A549 (cell line): Measurements from ENCODE around the gene NTHL1. TPM values are rescaled to one million over a fixed set of nuclear protein-coding genes. Genes with fewer than 3 reads are reported as not detected.
"Not testable (repeated sequence)": the region's sequence is repeated elsewhere in the genome, so short reads cannot be mapped to it uniquely, and the experiment has no call there.

Experiments
- ATAC-seq, 2 experiments: fragments of 200-7000 bp in 1 of 2; fragments of >200 bp in 1 of 2; cut with Nextera tagmentation in 1 of 2; cut with Tn5 transposase in 1 of 2; 3 replicates each; pipeline versions ENCODE4 v1.8.0 to v1.9.1; 2018 to 2020; ENCODE audit warnings: mild to moderate bottlenecking in 1 of 2, moderate library complexity in 1 of 2
- CTCF ChIA-PET: fragments of 300-600 bp; sonication (Branson Sonifier 250); formaldehyde crosslinking; extraction: SDS; loops from one replicate; lab custom pipeline; 2021; ENCODE audit warnings: antibody characterized with exemption, inconsistent platforms; lab: Yijun Ruan, JAX
- POLR2A ChIA-PET: fragments of 350-600 bp; formaldehyde crosslinking; extraction: SDS; loops from one replicate; lab custom pipeline; 2021; ENCODE audit warnings: antibody characterized with exemption, inconsistent platforms; lab: Yijun Ruan, JAX
- DNase-seq, 2 experiments: peaks; one replicate each; pipeline versions ENCODE4 v3.0.0 to v3.0.0-alpha.2; 2011 to 2016; ENCODE audit warnings: low read depth in 1 of 2, low spot score in 1 of 2
- FAIRE-seq: peaks from 2 replicates; lab custom pipeline; 2011; peaks lifted over from hg19 to GRCh38; lab: Jason Lieb, UNC
- H3K27ac ChIP-seq, 2 experiments: fragments of >200 bp; sonication (Bioruptor Twin); formaldehyde crosslinking; 3 replicates each; pipeline ENCODE4 v1.5.1; 2016 to 2017
- H3K4me1 ChIP-seq: fragments of >200 bp; sonication (Bioruptor Twin); formaldehyde crosslinking; 3 replicates; pipeline ENCODE4 v1.6.1; 2016
- H3K4me2 ChIP-seq: fragments of >200 bp; sonication (Bioruptor Twin); formaldehyde crosslinking; 3 replicates; pipeline ENCODE4 v1.6.1; 2016
- H3K4me3 ChIP-seq: fragments of >200 bp; sonication (Bioruptor Twin); formaldehyde crosslinking; 3 replicates; pipeline ENCODE4 v1.5.1; 2016
- H3K9me3 ChIP-seq: fragments of >200 bp; sonication (Bioruptor Twin); formaldehyde crosslinking; 3 replicates; pipeline ENCODE4 v1.6.1; 2016
- ATOH8 ChIP-seq: fragments of 250-450 bp; sonication (Bioruptor Pico); IDR thresholded peaks from 2 replicates; pipeline ENCODE4 v1.5.0; 2020; ENCODE audit warnings: low read depth, mild to moderate bottlenecking, moderate library complexity
- BCL3 ChIP-seq: fragments of >200 bp; sonication (Bioruptor Twin); formaldehyde crosslinking; IDR thresholded peaks from 3 replicates; pipeline ENCODE4 v1.6.1; 2016
- CEBPB ChIP-seq, 2 experiments: fragments of >200 bp in 1 of 2; sonication (Bioruptor Twin) in 1 of 2; formaldehyde crosslinking in 1 of 2; IDR thresholded peaks; 2 replicates each; pipeline ENCODE4 v1.6.1; 2012 to 2016
- CHD4 ChIP-seq: fragments of 200-600 bp; sonication (generic); IDR thresholded peaks from 2 replicates; pipeline ENCODE4 v1.6.1; 2016; ENCODE audit warnings: antibody characterized with exemption, mild to moderate bottlenecking, borderline replicate concordance
- EHF ChIP-seq: fragments of 250-450 bp; sonication (Bioruptor Pico); IDR thresholded peaks from 2 replicates; pipeline ENCODE4 v1.5.0; 2020; ENCODE audit warnings: mild to moderate bottlenecking
- EHMT2 ChIP-seq: fragments of 200-600 bp; sonication (generic); IDR thresholded peaks from 2 replicates; pipeline ENCODE4 v1.6.1; 2016; ENCODE audit warnings: antibody characterized with exemption, low read depth, mild to moderate bottlenecking, moderate library complexity
- ELK1 ChIP-seq: fragments of 150-350 bp; IDR thresholded peaks from 2 replicates; pipeline ENCODE4 v1.6.1; 2014; ENCODE audit warnings: low read depth, mild to moderate bottlenecking, low read length
- ESRRA ChIP-seq: fragments of 150-350 bp; IDR thresholded peaks from 2 replicates; pipeline ENCODE4 v1.6.1; 2014; ENCODE audit warnings: mild to moderate bottlenecking, low read length, borderline replicate concordance
- FOSL2 ChIP-seq, 2 experiments: fragments of 450-650 bp in 1 of 2; fragments of >200 bp in 1 of 2; sonication (Bioruptor Twin) in 1 of 2; formaldehyde crosslinking; IDR thresholded peaks; 2 replicates each; pipeline versions ENCODE4 v1.5.0 to v1.6.1; 2016 to 2020; ENCODE audit warnings: mild to moderate bottlenecking in 1 of 2, moderate library complexity in 1 of 2
- HOXA7 ChIP-seq: fragments of 250-450 bp; sonication (Bioruptor Pico); IDR thresholded peaks from 2 replicates; pipeline ENCODE4 v1.5.0; 2020; ENCODE audit warnings: mild to moderate bottlenecking, moderate library complexity
- HOXB13 ChIP-seq: fragments of 250-450 bp; sonication (Bioruptor Pico); IDR thresholded peaks from 2 replicates; pipeline ENCODE4 v1.5.0; 2020; ENCODE audit warnings: low read depth, mild to moderate bottlenecking, moderate library complexity
- HOXB5 ChIP-seq: fragments of 250-450 bp; sonication (Bioruptor Pico); IDR thresholded peaks from 2 replicates; pipeline ENCODE4 v1.5.0; 2020; ENCODE audit warnings: mild to moderate bottlenecking, moderate library complexity
- JUNB ChIP-seq: fragments of >200 bp; sonication (Bioruptor Twin); formaldehyde crosslinking; IDR thresholded peaks from 2 replicates; pipeline ENCODE4 v1.6.1; 2016
- KDM1A ChIP-seq: fragments of 200-600 bp; sonication (generic); IDR thresholded peaks from 2 replicates; pipeline ENCODE4 v1.6.1; 2016; ENCODE audit warnings: low read depth, mild to moderate bottlenecking
- NFE2L2 ChIP-seq: fragments of 150-350 bp; conservative IDR thresholded peaks from 2 replicates; pipeline ENCODE4 v1.6.1; 2014; ENCODE audit warnings: low read length
- PHF8 ChIP-seq: fragments of 200-600 bp; sonication (generic); IDR thresholded peaks from 2 replicates; pipeline ENCODE4 v1.6.1; 2016; ENCODE audit warnings: low read depth, mild to moderate bottlenecking, antibody characterized with exemption, moderate library complexity, borderline replicate concordance
- POLR2A ChIP-seq: IDR thresholded peaks from 2 replicates; pipeline ENCODE4 v1.6.1; 2012; ENCODE audit warnings: mild to moderate bottlenecking, low read length
- RNF2 ChIP-seq: fragments of 200-600 bp; sonication (generic); IDR thresholded peaks from 2 replicates; pipeline ENCODE4 v1.6.1; 2016; ENCODE audit warnings: low read depth, mild to moderate bottlenecking, antibody characterized with exemption, moderate library complexity, borderline replicate concordance
- TFCP2L1 ChIP-seq: fragments of 250-450 bp; sonication (Bioruptor Pico); IDR thresholded peaks from 2 replicates; pipeline ENCODE4 v1.5.0; 2021; ENCODE audit warnings: mild to moderate bottlenecking
- TP53 ChIP-seq: fragments of 250-450 bp; sonication (Bioruptor Pico); IDR thresholded peaks from 2 replicates; pipeline ENCODE4 v1.5.0; 2021; ENCODE audit warnings: mild to moderate bottlenecking, moderate library complexity
- ZC3H11A ChIP-seq: fragments of 450-650 bp; IDR thresholded peaks from 2 replicates; pipeline ENCODE4 v1.6.1; 2014; ENCODE audit warnings: antibody characterized with exemption, mild to moderate bottlenecking
- ZSCAN20 ChIP-seq: fragments of 250-450 bp; sonication (Bioruptor Pico); IDR thresholded peaks from 2 replicates; pipeline ENCODE4 v1.8.0; 2022; ENCODE audit warnings: mild to moderate bottlenecking, moderate library complexity
- WGBS: methylation state at CpG from one replicate; pipeline ENCODE4 v1.1.6; 2017; ENCODE audit errors: missing lambda C conversion rate; 5-methylcytosine and 5-hydroxymethylcytosine counted together
- polyA plus RNA-seq, 4 experiments: library from polyadenylated mRNA; depleted of rRNA in 3 of 4; stranded (reverse); fragments of >200 nt; fragmentation: RNase III in 1 of 4; extraction: RNeasy Plus Mini Kit Qiagen cat#74134 plus additional on column Dnase treatment in 1 of 4; gene quantifications; 2 replicates in 3 of 4; 3 replicates in 1 of 4; pipeline ENCODE4 v1.2.3, GENCODE V29; 2011 to 2017
- TF ChIP-seq, protein P1 (sequence below): fragments of 450-650 bp; IDR thresholded peaks from 2 replicates; pipeline ENCODE4 v1.6.1; 2014; ENCODE audit warnings: antibody characterized with exemption
- TF ChIP-seq, protein P2 (sequence below): IDR thresholded peaks from 2 replicates; pipeline ENCODE4 v1.6.1; 2012
- TF ChIP-seq, protein P3 (sequence below): IDR thresholded peaks from 2 replicates; pipeline ENCODE4 v1.6.1; 2012; ENCODE audit warnings: low read depth, borderline replicate concordance

NTHL1 gene
- polyA plus RNA-seq, 2 of the 4 experiments (the other 2 are of a cell fraction): 28.8 to 42.3 TPM

DNA sequence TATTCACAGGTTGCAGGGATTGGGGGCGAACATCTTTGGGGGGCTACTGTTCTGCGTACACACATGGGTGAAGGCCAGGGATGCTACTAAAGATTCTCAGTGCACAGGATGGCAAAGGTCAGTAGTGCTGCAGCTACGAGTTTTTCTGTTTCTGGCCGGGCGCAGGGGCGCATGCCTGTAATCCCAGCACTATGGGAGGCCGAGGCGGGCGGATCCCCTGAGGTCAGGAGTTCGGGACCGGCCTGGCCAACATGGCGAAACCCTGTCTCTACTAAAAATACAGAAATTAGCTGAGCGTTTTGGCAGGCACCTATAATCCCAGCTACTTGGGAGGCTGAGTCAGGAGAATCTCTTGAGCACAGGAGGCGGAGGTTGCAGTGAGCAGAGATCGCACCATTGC is 34.1 kb downstream of the NTHL1 start:
- DNase-seq: no peak
- TF ChIP-seq EHMT2 (no peak), RNF2 (no peak), CHD4 (no peak), FOSL2 (IDR thresholded peaks at IDR 0.05) (no peak), FOSL2 (CRISPR knock-in tag; IDR thresholded peaks at IDR 0.05) (no peak), ELK1 (no peak), NFE2L2 (no peak), KDM1A (no peak), ZC3H11A (no peak)
- TF ChIP-seq, protein P1, sequence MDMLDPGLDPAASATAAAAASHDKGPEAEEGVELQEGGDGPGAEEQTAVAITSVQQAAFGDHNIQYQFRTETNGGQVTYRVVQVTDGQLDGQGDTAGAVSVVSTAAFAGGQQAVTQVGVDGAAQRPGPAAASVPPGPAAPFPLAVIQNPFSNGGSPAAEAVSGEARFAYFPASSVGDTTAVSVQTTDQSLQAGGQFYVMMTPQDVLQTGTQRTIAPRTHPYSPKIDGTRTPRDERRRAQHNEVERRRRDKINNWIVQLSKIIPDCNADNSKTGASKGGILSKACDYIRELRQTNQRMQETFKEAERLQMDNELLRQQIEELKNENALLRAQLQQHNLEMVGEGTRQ: no peak
- ATAC-seq: no peak
- Histone ChIP-seq H3K4me3 (no peak overlapping the region), H3K4me1 (peaks cover 35% of the 10 kb centered on the region), H3K27ac (peak overlapping the region in 1 of 2 experiments; percentile 93; a peak in 3 of 6 replicates), H3K4me2 (no peak overlapping the region), H3K9me3 (no peaks in the 10 kb centered on the region)
- FAIRE-seq: no peak
- POLR2A ChIA-PET: interaction anchor here (1.2 kb wide), 1 partner anchor 49 kb away, joined by 3 read pairs; the partner anchor contains the start of gene RPS2
- CTCF ChIA-PET: interaction anchor here (1.1 to 5.4 kb wide), 7 partner anchors 9 to 139 kb away, joined by 3 to 41 read pairs (median 5); no protein-coding TSS in a partner anchor
- WGBS: 85% methylated on average over 15 of the region's 15 CpGs

DNA sequence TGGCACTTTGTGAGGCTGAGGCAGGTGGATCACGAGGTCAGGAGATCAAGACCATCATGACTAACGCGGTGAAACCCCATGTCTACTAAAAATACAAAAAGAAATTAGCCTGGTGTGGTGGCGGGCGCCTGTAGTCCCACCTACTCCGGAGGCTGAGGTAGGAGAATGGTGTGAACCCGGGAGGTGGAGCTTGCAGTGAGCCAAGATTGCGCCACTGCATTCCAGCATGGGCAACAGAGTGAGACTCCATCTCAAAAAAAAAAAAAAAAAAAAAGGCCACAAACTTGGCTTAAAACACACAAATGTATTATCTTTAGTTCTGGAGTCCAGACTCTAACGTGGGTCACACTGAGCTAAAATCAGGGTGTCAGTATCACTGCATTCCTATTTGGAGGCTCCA is 35.9 kb downstream of the NTHL1 start:
- H3K4me3 ChIP-seq, ATAC-seq, H3K4me2 ChIP-seq, FAIRE-seq, H3K9me3 ChIP-seq, DNase-seq: not testable (repeated sequence)
- peak in 1 of 2 experiments; percentile 66; a peak in 2 of 4 replicates for TF ChIP-seq CEBPB (IDR thresholded peaks at IDR 0.05)
- peaks cover 52% of the 10 kb centered on the region for H3K4me1 ChIP-seq
- ChIA-PET CTCF (interaction anchor here (0.6 to 5.4 kb wide), 4 partner anchors 8 to 132 kb away, joined by 4 to 41 read pairs (median 28); no protein-coding TSS in a partner anchor), POLR2A (interaction anchor here (1.0 kb wide), 1 partner anchor 143 kb away, joined by 11 read pairs; the partner anchor contains the start of gene TRAF7)
- WGBS: 81% methylated on average over 9 of the region's 9 CpGs
- peak overlapping the region in 1 of 2 experiments; percentile 55; a peak in 2 of 6 replicates for H3K27ac ChIP-seq

DNA sequence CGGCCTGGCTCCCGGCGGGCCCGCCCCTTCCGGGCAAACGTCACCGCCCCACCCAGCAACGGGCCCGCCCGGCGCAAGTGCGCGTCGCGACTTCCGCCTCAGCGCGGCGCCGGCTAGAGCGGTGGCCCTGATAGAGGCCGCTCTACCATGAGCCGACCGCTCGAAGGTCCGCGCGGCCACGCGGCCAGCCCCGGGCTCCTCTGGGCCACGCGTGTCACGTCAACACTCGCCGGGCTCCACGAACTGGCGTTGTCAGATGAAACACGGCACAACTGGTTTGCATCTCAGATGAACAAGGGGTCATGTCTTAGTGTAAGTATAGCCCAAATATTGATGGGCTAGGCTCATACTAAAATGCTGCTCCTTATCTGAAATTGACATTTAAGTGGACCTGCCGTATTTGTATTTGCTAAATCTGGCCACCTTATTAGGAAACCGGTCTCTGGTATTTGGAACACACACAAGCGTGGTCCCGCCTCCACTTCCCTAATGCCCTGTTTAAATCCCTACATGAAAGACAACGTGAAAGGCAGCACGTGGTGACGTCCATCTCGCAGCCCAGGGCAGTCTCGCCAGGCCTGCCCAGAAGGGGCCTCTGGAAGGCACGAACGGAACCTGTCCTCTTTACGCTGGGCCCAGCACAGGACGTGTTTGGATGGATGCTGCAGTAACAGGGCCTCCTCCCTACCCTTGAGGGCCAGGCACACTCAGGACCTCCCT is 37.7 kb downstream of the NTHL1 start, which contains the start of gene ZNF598:
ZNF598 (minus strand) TSS at position 31 of the 720 bp plus-strand sequence.
- 16% methylated on average over 18 of the region's 52 CpGs for WGBS
- TF ChIP-seq, protein P1: peak; percentile 60
- TF ChIP-seq FOSL2 (IDR thresholded peaks at IDR 0.05) (no peak), FOSL2 (CRISPR knock-in tag; IDR thresholded peaks at IDR 0.05) (0 out of 2 replicates have a peak, but pooled peaks have one; percentile 19), TFCP2L1 (CRISPR knock-in tag) (peak; percentile 86), POLR2A (peak; percentile 81), HOXA7 (peak; percentile 39; the same call in 1 of the 2 replicates), ZSCAN20 (CRISPR knock-in tag) (0 out of 2 replicates have a peak, but pooled peaks have one; percentile 25), BCL3 (peak; percentile 75), PHF8 (peak; percentile 96), HOXB5 (CRISPR knock-in tag) (peak; percentile 54; the same call in 1 of the 2 replicates), JUNB (no peak), ESRRA (no peak), ZC3H11A (no peak), ATOH8 (CRISPR knock-in tag) (peak; percentile 57; the same call in 1 of the 2 replicates), TP53 (CRISPR knock-in tag) (peak; percentile 63; the same call in 1 of the 2 replicates), EHF (CRISPR knock-in tag) (peak; percentile 48; the same call in 1 of the 2 replicates), HOXB13 (CRISPR knock-in tag) (peak; percentile 73; the same call in 1 of the 2 replicates)
- TF ChIP-seq, protein P2, sequence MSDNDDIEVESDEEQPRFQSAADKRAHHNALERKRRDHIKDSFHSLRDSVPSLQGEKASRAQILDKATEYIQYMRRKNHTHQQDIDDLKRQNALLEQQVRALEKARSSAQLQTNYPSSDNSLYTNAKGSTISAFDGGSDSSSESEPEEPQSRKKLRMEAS: peak; percentile 97
- TF ChIP-seq, protein P3, sequence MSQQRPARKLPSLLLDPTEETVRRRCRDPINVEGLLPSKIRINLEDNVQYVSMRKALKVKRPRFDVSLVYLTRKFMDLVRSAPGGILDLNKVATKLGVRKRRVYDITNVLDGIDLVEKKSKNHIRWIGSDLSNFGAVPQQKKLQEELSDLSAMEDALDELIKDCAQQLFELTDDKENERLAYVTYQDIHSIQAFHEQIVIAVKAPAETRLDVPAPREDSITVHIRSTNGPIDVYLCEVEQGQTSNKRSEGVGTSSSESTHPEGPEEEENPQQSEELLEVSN: peak; percentile 66; the same call in 1 of the 2 replicates

More for the DNA sequence above, 37.7 kb downstream of the NTHL1 start, which contains the start of gene ZNF598:
- DNase-seq (peak; percentile 84 to 93), FAIRE-seq (no peak), ATAC-seq (peak; percentile 89 to 90)
- Histone ChIP-seq H3K9me3 (no peaks in the 10 kb centered on the region), H3K4me1 (peaks cover 53% of the 10 kb centered on the region), H3K27ac (peak within 1 kb of the TSS; percentile 95 to 98), H3K4me2 (peak within 1 kb of the TSS; percentile 91), H3K4me3 (peak within 1 kb of the TSS; percentile 94)
- ChIA-PET POLR2A (no interaction called here), CTCF (interaction anchor here (5.4 to 11.3 kb wide), 2 partner anchors 14 to 21 kb away, joined by 41 to 196 read pairs; partner anchors contain the start of genes GFER, NOXO1 and SYNGR3)
